ENCODE data around the gene CEP162.
"Not testable (repeated sequence)": the region's sequence is repeated elsewhere in the genome, so short reads cannot be mapped to it uniquely, and the experiment has no call there.

Gene CEP162

GRCh38 chr6:84177241-84177640 is 50.2 kb downstream of the CEP162 start:
- no peak for TF ChIP-seq CTCF (IDR thresholded peaks at IDR 0.05; ENCODE audit: control insufficient read depth, insufficient read depth, low read depth, low read length, missing control alignments)
- no peak for DNase-seq (ENCODE audit: low read depth)
- no peak overlapping the region for H3K4me3 ChIP-seq (ENCODE audit: control insufficient read depth, low read depth, low read length)

- H3K4me3 ChIP-seq (ENCODE audit: control insufficient read depth, low read depth, low read length): no peak overlapping the region
- no peak for DNase-seq (ENCODE audit: low read depth)
- no peak for TF ChIP-seq CTCF (IDR thresholded peaks at IDR 0.05; ENCODE audit: control insufficient read depth, insufficient read depth, low read depth, low read length, missing control alignments)
These were observed 54.9 kb downstream of the CEP162 start for GRCh38 chr6:84172574-84172973.

DNA sequence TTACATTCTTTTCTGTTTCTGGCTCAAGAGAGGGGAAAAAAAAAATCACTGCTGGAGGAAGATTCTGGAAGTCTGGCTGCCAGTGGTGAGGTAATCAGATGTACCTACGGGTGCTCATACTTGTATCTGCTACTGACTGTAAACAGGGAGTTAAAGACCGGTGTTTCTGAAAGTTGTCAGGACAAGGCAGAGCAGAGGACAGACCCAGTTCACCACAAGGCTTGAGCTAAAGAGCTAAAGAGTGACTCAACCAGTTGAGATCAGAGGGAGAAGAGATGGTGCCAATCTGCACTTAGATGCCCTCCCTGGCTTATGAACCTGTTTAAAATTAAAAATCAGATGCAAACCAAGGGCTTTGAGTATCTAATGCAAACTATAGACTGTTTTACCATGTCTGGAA is 55.4 kb downstream of the CEP162 start:
- no peak for DNase-seq (ENCODE audit: low read depth)
- H3K4me3 ChIP-seq (ENCODE audit: control insufficient read depth, low read depth, low read length): no peak overlapping the region
- no peak for TF ChIP-seq CTCF (IDR thresholded peaks at IDR 0.05; ENCODE audit: control insufficient read depth, insufficient read depth, low read depth, low read length, missing control alignments)

DNA sequence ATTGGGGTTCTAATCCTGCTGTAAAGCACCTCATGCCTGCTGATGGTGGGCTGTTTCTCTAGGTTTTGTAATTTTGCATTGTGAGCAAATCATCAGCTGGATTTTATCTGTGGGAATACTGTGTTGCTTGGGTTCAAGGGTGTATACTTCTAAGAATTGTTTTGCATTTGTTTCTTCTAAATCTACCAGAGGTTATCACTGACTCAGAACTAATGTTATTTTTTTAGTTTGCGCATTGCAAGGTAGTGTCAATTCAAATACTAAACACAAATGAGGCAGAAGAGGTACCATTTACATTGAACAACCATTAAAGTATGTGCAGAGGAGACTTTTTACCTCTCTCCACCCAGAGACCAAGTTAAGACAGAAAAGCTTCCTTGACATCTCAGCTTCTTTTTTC is 60.0 kb downstream of the CEP162 start:
- DNase-seq (ENCODE audit: low read depth): no peak
- H3K4me3 ChIP-seq (ENCODE audit: control insufficient read depth, low read depth, low read length): no peak overlapping the region
- TF ChIP-seq CTCF (IDR thresholded peaks at IDR 0.05; ENCODE audit: control insufficient read depth, insufficient read depth, low read depth, low read length, missing control alignments): no peak

DNA sequence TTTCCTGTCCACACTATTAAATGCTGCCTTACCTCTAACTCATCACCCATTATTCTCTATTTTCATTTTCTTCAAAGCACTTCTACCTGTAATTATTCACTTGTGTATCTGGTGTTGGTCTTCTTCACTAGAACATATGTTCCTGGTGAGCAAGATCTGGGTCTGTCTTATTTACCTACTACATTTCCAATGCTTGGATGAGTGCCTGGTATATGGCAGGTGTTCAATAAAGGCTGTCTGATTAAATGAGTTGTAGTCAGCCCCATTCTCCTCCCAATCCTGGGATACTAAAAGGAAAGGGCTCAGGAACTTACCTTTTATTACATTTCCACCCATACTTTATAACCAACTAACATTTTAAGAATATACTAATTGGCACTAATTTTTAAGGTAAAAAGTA is 61.0 kb downstream of the CEP162 start:
- no peak overlapping the region for H3K4me3 ChIP-seq (ENCODE audit: control insufficient read depth, low read depth, low read length)
- DNase-seq (ENCODE audit: low read depth): no peak
- TF ChIP-seq CTCF (IDR thresholded peaks at IDR 0.05; ENCODE audit: control insufficient read depth, insufficient read depth, low read depth, low read length, missing control alignments): no peak

GRCh38 chr6:84164328-84164727 is 63.1 kb downstream of the CEP162 start:
- DNase-seq (ENCODE audit: low read depth): not testable (repeated sequence)

GRCh38 chr6:84161190-84161589 is 66.3 kb downstream of the CEP162 start:
- no peak for DNase-seq (ENCODE audit: low read depth)

More at GRCh38 chr6:84164328-84164727, 63.1 kb downstream of the CEP162 start:
- not testable (repeated sequence) for H3K4me3 ChIP-seq (ENCODE audit: control insufficient read depth, low read depth, low read length)

More at GRCh38 chr6:84161190-84161589, 66.3 kb downstream of the CEP162 start:
- no peak overlapping the region for H3K4me3 ChIP-seq (ENCODE audit: control insufficient read depth, low read depth, low read length)
- no peak for TF ChIP-seq CTCF (IDR thresholded peaks at IDR 0.05; ENCODE audit: control insufficient read depth, insufficient read depth, low read depth, low read length, missing control alignments)
